Measurements from ENCODE around the gene BCL2. TPM values are rescaled to one million over a fixed set of nuclear protein-coding genes. Genes with fewer than 3 reads are reported as not detected.

The BCL2 gene
- total RNA-seq, 4 donors from 2014 or later, result 25.2 to 39.0 (median 36.1) TPM

DNA sequence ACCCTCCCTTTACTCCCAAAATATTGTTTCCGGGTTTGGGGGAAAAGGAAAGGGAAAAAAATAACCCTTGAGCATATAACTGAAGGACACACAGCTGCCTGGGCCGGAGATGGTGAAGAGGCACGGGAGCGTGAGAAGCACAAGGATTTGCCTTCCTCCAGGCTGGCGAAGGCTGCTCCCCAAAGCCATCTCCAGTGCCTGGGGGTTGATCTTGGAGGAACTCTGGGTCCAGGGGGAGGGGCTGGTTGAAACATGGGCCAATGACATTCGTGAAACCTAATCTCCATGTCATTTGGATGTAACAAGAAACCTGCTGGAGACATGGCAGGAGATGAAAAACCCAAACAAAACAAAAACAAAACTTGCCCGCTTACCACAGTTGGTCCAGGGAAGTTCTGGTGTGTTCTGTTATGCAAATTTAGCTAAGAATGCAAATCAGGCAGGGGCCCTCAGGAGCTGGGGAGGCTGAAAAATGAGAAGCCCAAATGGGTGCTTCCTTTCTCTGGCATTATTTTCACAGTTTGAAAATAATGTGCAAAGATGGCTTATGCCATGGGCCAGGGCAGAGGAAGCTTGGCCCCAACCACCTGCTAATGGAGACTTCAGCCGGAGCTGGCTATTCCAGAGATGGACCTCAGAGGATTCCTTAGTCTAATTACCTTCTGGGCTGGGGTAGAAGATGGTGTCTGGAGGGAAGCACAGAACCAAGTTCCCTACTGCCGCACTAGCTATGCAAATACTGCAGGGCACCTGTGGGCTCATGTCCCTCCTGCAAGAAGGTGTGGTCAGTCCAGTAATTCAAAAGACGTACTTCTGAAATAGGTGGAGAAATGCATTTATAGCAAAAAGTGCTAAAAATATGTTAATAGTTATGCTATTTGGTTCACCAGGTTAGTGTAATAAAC, 180.9 kb downstream of the BCL2 start:
- H3K27ac ChIP-seq (replicated peaks in 1 of 4), result no peak overlapping the region
- H3K4me3 ChIP-seq, result peak overlapping the region in 3 of 4 donors; percentile 3 to 29 (median 17)
- 69% methylated on average over 10 of the region's 10 CpGs for WGBS
- no peak for TF ChIP-seq CTCF (IDR thresholded peaks at IDR 0.05)
- TF ChIP-seq POLR2AphosphoS5 (IDR thresholded peaks at IDR 0.05), result no peak
- no peak for TF ChIP-seq EP300 (IDR thresholded peaks at IDR 0.05)
- no peak for TF ChIP-seq POLR2A (IDR thresholded peaks at IDR 0.05; ENCODE audit: low read depth)
- intact Hi-C loops (cut with DNase I), result no loop called here
- H3K27me3 ChIP-seq, result no peaks in the 10 kb centered on the region
- H3K4me1 ChIP-seq, result peaks cover 23 to 44% (median 41%) of the 10 kb centered on the region in 4 donors
- no peaks in the 10 kb centered on the region for H3K9me3 ChIP-seq
- no peaks in the 10 kb centered on the region for H3K36me3 ChIP-seq
- DNase-seq (ENCODE audit: extremely low spot score), result no peak

DNA sequence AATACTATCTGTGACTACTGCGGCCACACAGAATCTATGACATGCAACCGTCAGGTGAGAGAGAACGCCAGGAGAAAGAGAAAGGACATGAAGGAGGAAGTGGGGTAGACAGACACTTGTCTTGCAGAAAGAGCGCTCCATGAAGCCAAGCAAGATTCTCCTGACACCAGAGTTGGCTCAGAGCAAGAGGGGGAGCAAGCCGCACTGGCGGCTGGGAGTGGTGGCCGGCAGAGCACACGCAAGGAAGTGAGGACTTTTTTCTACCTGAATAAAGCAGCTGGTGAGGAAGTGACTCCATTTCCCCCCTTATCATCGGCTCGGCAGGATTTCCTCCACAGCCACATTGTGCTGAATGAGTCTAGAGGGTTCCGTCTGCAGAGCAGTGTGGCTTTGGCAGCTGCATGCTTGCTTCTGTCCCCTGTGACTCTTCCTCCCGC, 181.6 kb downstream of the BCL2 start:
- no peak overlapping the region for H3K27ac ChIP-seq (replicated peaks in 1 of 4)

DNA sequence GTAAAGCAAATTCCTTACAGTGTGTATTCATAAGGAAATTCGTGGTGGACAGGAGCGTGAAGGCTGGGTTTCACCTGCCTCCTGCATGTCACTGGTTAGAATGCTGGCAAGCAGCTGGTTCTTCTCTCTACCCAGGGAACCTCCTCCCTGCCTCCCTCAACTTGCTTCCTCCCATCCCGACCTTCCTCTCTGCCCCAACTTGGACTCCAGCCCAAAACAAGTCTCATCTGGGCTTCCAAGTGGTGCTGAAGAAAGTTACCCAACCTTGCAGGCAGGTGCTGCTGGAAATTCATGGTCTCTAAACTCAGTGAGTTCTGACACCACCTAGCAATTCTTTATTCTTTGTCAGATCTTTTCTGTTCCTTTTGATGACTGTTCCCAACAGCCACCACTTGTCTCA, 184.5 kb downstream of the BCL2 start:
- H3K36me3 ChIP-seq, result no peaks in the 10 kb centered on the region
- no peaks in the 10 kb centered on the region for H3K9me3 ChIP-seq
- intact Hi-C loops (cut with DNase I), result no loop called here
- peaks cover 21 to 46% (median 42%) of the 10 kb centered on the region in 4 donors for H3K4me1 ChIP-seq
- DNase-seq (ENCODE audit: extremely low spot score), result no peak
- no peak overlapping the region for H3K4me3 ChIP-seq
- TF ChIP-seq CTCF (IDR thresholded peaks at IDR 0.05) (no peak), EP300 (IDR thresholded peaks at IDR 0.05) (no peak)
- H3K27ac ChIP-seq (replicated peaks in 1 of 4), result no peak overlapping the region
- WGBS, result 67% methylated on average over 3 of the region's 3 CpGs
- no peaks in the 10 kb centered on the region for H3K27me3 ChIP-seq

More for the DNA sequence above, 181.6 kb downstream of the BCL2 start:
- Histone ChIP-seq H3K9me3 (no peaks in the 10 kb centered on the region), H3K4me1 (peaks cover 17 to 38% (median 36%) of the 10 kb centered on the region in 4 donors), H3K4me3 (peak overlapping the region; percentile 3 to 29 (median 11)), H3K36me3 (no peaks in the 10 kb centered on the region), H3K27me3 (no peaks in the 10 kb centered on the region)
- TF ChIP-seq POLR2AphosphoS5 (IDR thresholded peaks at IDR 0.05) (peak; percentile 19 to 49), EP300 (IDR thresholded peaks at IDR 0.05) (no peak), CTCF (IDR thresholded peaks at IDR 0.05) (no peak), POLR2A (IDR thresholded peaks at IDR 0.05; ENCODE audit: low read depth) (no peak)
- DNase-seq (ENCODE audit: extremely low spot score), result no peak
- WGBS, result 73% methylated on average over 12 of the region's 12 CpGs
- intact Hi-C loops (cut with DNase I), result no loop called here

DNA sequence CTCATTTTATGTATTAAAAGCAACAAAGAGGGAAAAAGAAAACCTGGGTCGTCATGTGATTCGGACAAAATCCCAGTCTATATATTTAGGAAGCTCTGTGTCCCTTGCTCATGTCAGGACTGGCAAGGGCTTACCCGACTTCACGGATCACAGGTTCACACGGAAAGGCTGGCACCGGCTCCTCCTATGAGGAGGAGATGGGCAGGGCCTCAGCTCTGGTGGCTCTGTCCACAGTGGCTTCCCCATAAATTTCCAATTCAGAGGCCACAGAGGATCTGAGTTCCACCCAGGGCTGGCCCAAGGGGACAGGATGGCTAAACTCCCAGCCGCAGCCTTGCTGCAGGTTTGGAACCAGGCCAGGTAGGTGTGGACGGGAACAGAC, 186.8 kb downstream of the BCL2 start:
- Histone ChIP-seq H3K4me1 (peaks cover 10 to 28% (median 27%) of the 10 kb centered on the region in 4 donors), H3K27me3 (no peaks in the 10 kb centered on the region), H3K9me3 (no peaks in the 10 kb centered on the region), H3K27ac (replicated peaks in 1 of 4) (peak overlapping the region in 1 of 4 donors; percentile 11), H3K36me3 (peaks cover 0 to 3% (median 0%) of the 10 kb centered on the region in 4 donors), H3K4me3 (no peak overlapping the region)
- TF ChIP-seq EP300 (IDR thresholded peaks at IDR 0.05) (no peak), CTCF (IDR thresholded peaks at IDR 0.05) (no peak), POLR2A (IDR thresholded peaks at IDR 0.05; ENCODE audit: low read depth) (no peak)
- intact Hi-C loops (cut with DNase I), result loop anchor here (5.0 kb wide), 3 partner anchors 44 to 129 kb away; no protein-coding TSS in a partner anchor
- no peak for DNase-seq (ENCODE audit: extremely low spot score)
- WGBS, result 55% methylated on average over 8 of the region's 8 CpGs
